Spleen (tissue), 11 donors: Measurements from ENCODE around the gene BRINP2. TPM values are rescaled to one million over a fixed set of nuclear protein-coding genes. Genes with fewer than 3 reads are reported as not detected.
A peak's percentile ranks its signal among the peaks of the same experiment; 100 is the strongest.

ENCODE experiments used
- DNase-seq: peaks from one replicate; pipeline ENCODE4 v3.0.0-alpha.2; 2020
- H3K27ac ChIP-seq, 8 donors: fragments of 200-600 bp; sonication (generic) in 7 of 8; 1 replicate in 4 of 8; 2 replicates in 4 of 8; pipeline versions ENCODE4 v1.5.0 to v1.8.0; 2016 to 2021; ENCODE audit warnings: inconsistent platforms in 4 of 8, mild to moderate bottlenecking in 4 of 8, moderate library complexity in 1 of 8
- H3K27me3 ChIP-seq, 7 donors: fragments of 200-600 bp; sonication (generic) in 6 of 7; replicated peaks in 1 of 7; 1 replicate in 4 of 7; 2 replicates in 3 of 7; pipeline versions ENCODE4 v1.5.0 to v1.8.0; 2016 to 2021; ENCODE audit warnings: inconsistent platforms in 3 of 7, mild to moderate bottlenecking in 1 of 7
- H3K36me3 ChIP-seq, 6 donors: fragments of 200-600 bp; sonication (generic) in 5 of 6; 1 replicate in 4 of 6; 2 replicates in 2 of 6; pipeline versions ENCODE4 v1.5.0 to v1.8.0; 2016 to 2021; ENCODE audit warnings: inconsistent platforms in 2 of 6
- H3K4me1 ChIP-seq, 6 donors: fragments of 200-600 bp; sonication (generic) in 5 of 6; 1 replicate in 3 of 6; 2 replicates in 3 of 6; pipeline versions ENCODE4 v1.5.0 to v1.8.0; 2016 to 2021; ENCODE audit warnings: inconsistent platforms in 3 of 6
- H3K4me3 ChIP-seq, 8 donors: fragments of 200-600 bp; sonication (generic) in 7 of 8; 1 replicate in 4 of 8; 2 replicates in 4 of 8; pipeline versions ENCODE4 v1.5.0 to v1.8.0; 2016 to 2021; ENCODE audit warnings: inconsistent platforms in 4 of 8, mild to moderate bottlenecking in 4 of 8, moderate library complexity in 2 of 8
- H3K9me3 ChIP-seq, 8 donors: fragments of 200-600 bp; sonication (generic) in 7 of 8; 1 replicate in 4 of 8; 2 replicates in 4 of 8; pipeline versions ENCODE4 v1.5.0 to v1.8.0; 2016 to 2021; ENCODE audit warnings: inconsistent platforms in 4 of 8
- CTCF ChIP-seq, 11 experiments: fragments of 200-600 bp in 7 of 11; fragments of 450-650 bp in 4 of 11; sonication (generic) in 4 of 11; IDR thresholded peaks in 8 of 11; conservative IDR thresholded peaks in 3 of 11; 1 replicate in 7 of 11; 2 replicates in 4 of 11; pipeline versions ENCODE4 v1.4.0 to v1.8.0; 2016 to 2021; ENCODE audit warnings: antibody characterized with exemption in 11 of 11, inconsistent platforms in 4 of 11, mild to moderate bottlenecking in 1 of 11
- POLR2A ChIP-seq, 3 donors: fragments of 450-650 bp; IDR thresholded peaks; one replicate each; pipeline ENCODE4 v1.5.1; 2017; ENCODE audit warnings: antibody characterized with exemption in 3 of 3, mild to moderate bottlenecking in 1 of 3
- POLR2AphosphoS5 ChIP-seq, 3 donors: sonication (generic); formaldehyde crosslinking; IDR thresholded peaks; one replicate each; pipeline ENCODE4 v1.5.1; 2017; ENCODE audit warnings: antibody characterized with exemption in 3 of 3
- WGBS, 5 donors: extraction: QIAGEN DNeasy Blood & Tissue Kit in 3 of 5; methylation state at CpG; one replicate each; pipeline versions ENCODE4 v1.1.5 to v1.1.7; 2013 to 2018; 5-methylcytosine and 5-hydroxymethylcytosine counted together
- intact Hi-C: fragments of 100-400 bp; cut with DNase I; formaldehyde crosslinking; loops from one replicate; pipeline ENCODE4 v1.15.0; 2023; ENCODE audit warnings: low total_unique reads
- polyA plus RNA-seq, 3 donors: library from polyadenylated mRNA; stranded (reverse); fragments of 200-250 nt; gene quantifications; one replicate each; pipeline ENCODE4 v1.2.1, GENCODE V29; 2013
- total RNA-seq, 7 donors: library from RNA; depleted of rRNA in 3 of 7; stranded (reverse); fragments of >200 nt in 3 of 7; fragmentation: NEBNext Ultra II Directional in 4 of 7; extraction: Animal tissue kit (Norgen Biotek cat#: 25700) in 4 of 7; gene quantifications; one replicate each; pipeline versions ENCODE4 v1.1.0 to v1.2.1, GENCODE V29; 2016 to 2021
- donor health status: healthy with polysubstance abuse.
- donor health status: DM: no; HTN: no; CAD: no; lungs with moderate emphysema.
- donor health status: DM: no; HTN: no; CAD: no.
- donor health status: Bipolar disorder and iron deficiency.
- donor health status: healthy.
- donor health status: DM: no; HTN: no; CAD: no.
- donor health status: DM: yes; HTN: yes; CAD: no.

BRINP2 gene
- total and polyA plus RNA-seq, 10 donors: 0.33 to 1.5 (median 0.74) TPM

DNA sequence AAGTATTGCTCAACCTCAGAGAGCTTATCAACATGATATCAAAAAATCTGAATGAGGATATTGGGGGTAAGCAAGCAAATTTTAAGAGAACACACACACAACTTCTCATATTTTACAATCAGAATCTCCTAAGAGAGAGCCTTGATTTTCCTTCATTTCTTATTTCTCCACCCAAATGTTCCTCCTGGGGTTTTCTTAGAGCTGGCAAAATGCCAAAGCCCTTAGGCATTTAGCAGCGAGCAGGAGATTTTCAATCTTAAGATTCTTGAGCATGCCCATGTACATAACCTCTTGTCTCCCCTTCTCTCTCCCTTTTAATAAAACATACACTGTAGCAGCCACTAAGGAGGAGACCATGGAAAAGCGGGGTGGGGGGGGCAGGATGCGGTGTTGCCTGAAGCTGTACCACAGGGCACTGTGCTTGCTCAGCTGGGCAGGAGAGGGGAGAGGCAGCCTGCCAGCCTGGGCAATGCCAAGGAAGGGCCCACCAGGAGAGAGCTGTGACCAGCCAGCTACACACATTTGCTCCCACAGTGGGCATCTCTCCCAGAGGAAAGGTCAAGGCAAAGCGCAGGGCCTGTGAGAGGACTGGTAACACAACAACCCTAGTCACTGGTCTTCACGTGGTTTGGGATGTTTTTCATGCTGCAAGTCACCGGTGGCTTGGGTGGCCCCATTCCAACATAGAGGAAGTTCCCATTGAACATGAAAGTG is 4.3 kb downstream of the BRINP2 start:
- Histone ChIP-seq H3K27ac (no peak overlapping the region), H3K4me1 (peaks cover 0 to 14% (median 2%) of the 10 kb centered on the region in 6 donors), H3K36me3 (no peaks in the 10 kb centered on the region), H3K9me3 (no peaks in the 10 kb centered on the region), H3K27me3 (peaks cover 0 to 42% (median 14%) of the 10 kb centered on the region in 7 donors), H3K4me3 (no peak overlapping the region)
- 63 to 84% (median 78%) methylated on average over 6 of the region's 6 CpGs for WGBS, 5 donors
- DNase-seq: no peak
- intact Hi-C loops: no loop called here
- TF ChIP-seq CTCF (IDR thresholded peaks at IDR 0.05 in 8 of 11, conservative IDR thresholded peaks at IDR 0.05 in 3 of 11) (no peak), POLR2AphosphoS5 (IDR thresholded peaks at IDR 0.05) (no peak), POLR2A (IDR thresholded peaks at IDR 0.05) (no peak)

DNA sequence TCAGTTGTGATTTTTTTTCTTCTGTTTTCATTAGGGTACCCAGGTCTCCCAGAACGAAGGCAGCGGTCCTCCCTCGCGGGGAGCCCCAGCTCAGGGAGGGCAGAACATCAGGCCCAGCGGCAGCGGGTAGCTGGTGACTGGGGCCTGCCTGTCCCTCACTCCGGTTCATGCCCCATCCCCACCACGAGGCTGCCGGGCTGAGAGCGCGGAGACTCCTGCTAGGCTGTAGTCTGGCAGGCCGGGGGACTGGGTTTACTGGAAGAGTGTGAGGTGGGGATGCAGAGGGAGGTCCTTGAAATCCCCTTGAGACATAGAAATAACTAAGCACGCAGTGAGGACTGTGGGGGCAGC is 10.5 kb downstream of the BRINP2 start:
- Histone ChIP-seq H3K4me1 (peaks cover 0 to 10% (median 8%) of the 10 kb centered on the region in 6 donors), H3K9me3 (no peaks in the 10 kb centered on the region), H3K36me3 (no peaks in the 10 kb centered on the region), H3K27ac (no peak overlapping the region), H3K4me3 (peak overlapping the region in 3 of 8 donors; percentile 3 to 54 (median 32)), H3K27me3 (peaks cover 0 to 28% (median 0%) of the 10 kb centered on the region in 7 donors)
- TF ChIP-seq POLR2A (IDR thresholded peaks at IDR 0.05) (no peak), POLR2AphosphoS5 (IDR thresholded peaks at IDR 0.05) (no peak), CTCF (IDR thresholded peaks at IDR 0.05 in 8 of 11, conservative IDR thresholded peaks at IDR 0.05 in 3 of 11) (no peak)
- WGBS, 5 donors: 22 to 36% (median 27%) methylated on average over 13 of the region's 13 CpGs
- no peak for DNase-seq
- intact Hi-C loops: loop anchor here (5.0 kb wide), 1 partner anchor 279 kb away; no protein-coding TSS in a partner anchor

DNA sequence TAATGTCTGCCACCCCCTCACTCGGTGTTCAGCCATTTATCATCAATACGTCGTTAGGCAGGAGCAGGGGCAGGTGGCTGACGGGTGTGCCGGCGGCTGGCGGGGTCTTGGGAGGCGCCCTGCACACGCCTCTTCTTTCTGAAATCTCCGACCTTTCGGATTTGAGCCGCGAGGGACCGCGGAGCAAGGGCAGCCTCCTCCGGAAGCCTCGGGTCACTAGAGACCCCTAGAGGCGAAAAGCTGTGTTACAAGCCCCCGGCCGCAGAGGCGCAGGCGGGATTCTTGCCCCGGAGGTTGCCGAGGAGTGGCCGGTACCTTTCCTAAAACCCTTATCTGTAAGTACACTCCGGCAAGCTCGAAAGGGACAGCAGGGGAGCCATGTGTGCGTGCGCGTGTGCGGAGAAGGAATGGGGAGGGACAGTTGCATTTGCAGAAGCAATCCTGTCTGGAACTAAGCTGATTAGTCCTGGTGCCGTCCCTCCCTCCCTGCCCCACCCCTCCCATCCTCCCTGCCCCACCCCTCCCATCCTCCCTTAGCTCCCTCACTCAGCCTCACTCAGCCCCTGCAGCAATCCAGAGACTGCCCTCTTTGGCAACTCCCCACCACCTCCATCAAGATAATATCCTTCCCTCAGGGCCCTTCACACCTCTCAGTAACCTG is 11.0 kb downstream of the BRINP2 start:
- intact Hi-C loops: loop anchor here (5.0 kb wide), 1 partner anchor 279 kb away; no protein-coding TSS in a partner anchor
- no peaks in the 10 kb centered on the region for H3K36me3 ChIP-seq
- peak; percentile 82 for DNase-seq
- WGBS, 5 donors: 1% methylated on average over 18 to 32 of the region's 32 CpGs
- H3K9me3 ChIP-seq: no peaks in the 10 kb centered on the region
- peaks cover 0 to 10% (median 8%) of the 10 kb centered on the region in 6 donors for H3K4me1 ChIP-seq
- no peak overlapping the region for H3K27ac ChIP-seq
- H3K4me3 ChIP-seq: peak overlapping the region in 3 of 8 donors; percentile 3 to 54 (median 32)
- H3K27me3 ChIP-seq: peaks cover 0 to 28% (median 0%) of the 10 kb centered on the region in 7 donors
- TF ChIP-seq POLR2A (IDR thresholded peaks at IDR 0.05) (no peak), CTCF (IDR thresholded peaks at IDR 0.05 in 8 of 11, conservative IDR thresholded peaks at IDR 0.05 in 3 of 11) (peak; percentile 20 to 82 (median 73))

DNA sequence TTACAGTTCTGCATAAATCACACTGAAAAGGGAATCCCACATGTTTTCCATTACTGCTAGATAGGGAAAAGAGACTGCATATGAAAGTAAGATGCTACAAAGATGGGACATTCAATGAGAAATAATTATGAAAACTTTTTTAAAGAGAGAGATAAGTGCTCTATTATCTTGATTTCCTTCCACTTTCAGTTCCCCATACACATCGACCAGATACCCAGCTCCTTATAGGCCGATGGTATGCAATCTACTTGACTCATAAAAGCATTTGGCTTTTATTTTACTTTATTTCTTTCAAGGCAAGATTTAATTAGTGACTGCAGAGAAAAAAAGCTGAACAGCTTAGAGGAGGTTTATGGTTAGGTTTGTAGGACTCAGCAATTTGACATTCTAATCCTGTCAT is 13.1 kb downstream of the BRINP2 start:
- TF ChIP-seq CTCF (IDR thresholded peaks at IDR 0.05 in 8 of 11, conservative IDR thresholded peaks at IDR 0.05 in 3 of 11) (no peak), POLR2AphosphoS5 (IDR thresholded peaks at IDR 0.05) (no peak), POLR2A (IDR thresholded peaks at IDR 0.05) (no peak)
- peaks cover 0 to 28% (median 0%) of the 10 kb centered on the region in 7 donors for H3K27me3 ChIP-seq
- 44 to 51% (median 45%) methylated on average over 2 of the region's 2 CpGs for WGBS, 5 donors
- no peaks in the 10 kb centered on the region for H3K36me3 ChIP-seq
- peaks cover 0 to 10% (median 8%) of the 10 kb centered on the region in 6 donors for H3K4me1 ChIP-seq
- intact Hi-C loops: loop anchor here (5.0 kb wide), 1 partner anchor 282 kb away; no protein-coding TSS in a partner anchor
- no peak overlapping the region for H3K4me3 ChIP-seq
- DNase-seq: no peak
- H3K27ac ChIP-seq: no peak overlapping the region
- no peaks in the 10 kb centered on the region for H3K9me3 ChIP-seq
